OCI-M1 (cell line): ENCODE results near the gene GCN1.

Source experiments
- DNase-seq: peaks from one replicate; lab custom pipeline; 2025; lab: John Stamatoyannopoulos, UW

The GCN1 gene

GRCh38 chr12:120228291-120229070 is 34.0 kb upstream of the GCN1 start:
- peak; percentile 89 for DNase-seq

- DNase-seq = no peak
Measured at GRCh38 chr12:120228041-120228290, 33.5 kb upstream of the GCN1 start.

- DNase-seq = no peak
Measured at GRCh38 chr12:120227233-120228040, 32.9 kb upstream of the GCN1 start.

GRCh38 chr12:120225852-120226640 is 31.5 kb upstream of the GCN1 start:
- DNase-seq = no peak

- DNase-seq = no peak
Measured at GRCh38 chr12:120225200-120225558, 30.7 kb upstream of the GCN1 start.

GRCh38 chr12:120224304-120225199 is 30.0 kb upstream of the GCN1 start:
- no peak for DNase-seq

- DNase-seq = no peak
Measured at GRCh38 chr12:120223458-120224303, 29.2 kb upstream of the GCN1 start.

GRCh38 chr12:120222288-120222832 is 27.8 kb upstream of the GCN1 start:
- no peak for DNase-seq

- DNase-seq = no peak
Measured at GRCh38 chr12:120221576-120221900, 27.0 kb upstream of the GCN1 start.

- DNase-seq = no peak
Measured at GRCh38 chr12:120220838-120221575, 26.5 kb upstream of the GCN1 start.

- DNase-seq = no peak
Measured at GRCh38 chr12:120218680-120219606, 24.4 kb upstream of the GCN1 start.

- no peak for DNase-seq
Measured at GRCh38 chr12:120216742-120217605, 22.5 kb upstream of the GCN1 start.

GRCh38 chr12:120215766-120216735 is 21.5 kb upstream of the GCN1 start:
- DNase-seq = no peak

- DNase-seq = no peak
Measured at GRCh38 chr12:120215357-120215735, 20.8 kb upstream of the GCN1 start.

GRCh38 chr12:120214626-120215356 is 20.3 kb upstream of the GCN1 start:
- DNase-seq = no peak

- DNase-seq = no peak
Measured at GRCh38 chr12:120213758-120214157, 19.2 kb upstream of the GCN1 start.
